ENCODE measurements around the gene BRIX1.

Gene BRIX1

GRCh38 chr5:34915856-34916192, 313 bp downstream of the BRIX1 start:
- Histone ChIP-seq H3K27me3 (ENCODE audit: low read length) (no peaks in the 10 kb centered on the region), H2AFZ (ENCODE audit: low read depth, low read length, severe bottlenecking) (peak overlapping the region; percentile 55), H3K36me3 (ENCODE audit: low read length) (peaks cover 51% of the 10 kb centered on the region), H3K4me2 (ENCODE audit: low read depth, low read length, poor library complexity, severe bottlenecking) (peak overlapping the region; percentile 99), H3K79me2 (ENCODE audit: insufficient read depth, low read length) (peaks cover 87% of the 10 kb centered on the region), H3K4me3 (ENCODE audit: insufficient read depth, low read length, poor library complexity, severe bottlenecking) (peak overlapping the region; percentile 97), H3K9me3 (ENCODE audit: insufficient read depth, low read length) (no peaks in the 10 kb centered on the region), H3K9ac (ENCODE audit: low read length) (peak overlapping the region; percentile 97), H4K20me1 (ENCODE audit: low read depth, low read length) (peaks cover 25% of the 10 kb centered on the region), H3K27ac (ENCODE audit: low read depth, low read length) (peak overlapping the region; percentile 80), H3K9me2 (replicated peaks; ENCODE audit: insufficient read depth, low read length) (no peaks in the 10 kb centered on the region), H3F3A (ENCODE audit: insufficient read depth) (peaks cover 25% of the 10 kb centered on the region)
- TF ChIP-seq CTCF (IDR thresholded peaks at IDR 0.05; ENCODE audit: insufficient read depth, low read length, poor library complexity, severe bottlenecking): no peak
- TF ChIP-seq EZH2phosphoT487 (conservative IDR thresholded peaks at IDR 0.05; ENCODE audit: low read length): no peak

GRCh38 chr5:34916518-34916917, 1.0 kb downstream of the BRIX1 start:
- Histone ChIP-seq H3K4me2 (ENCODE audit: low read depth, low read length, poor library complexity, severe bottlenecking) (peak overlapping the region; percentile 99), H3K27ac (ENCODE audit: low read depth, low read length) (peak overlapping the region; percentile 80)

DNA sequence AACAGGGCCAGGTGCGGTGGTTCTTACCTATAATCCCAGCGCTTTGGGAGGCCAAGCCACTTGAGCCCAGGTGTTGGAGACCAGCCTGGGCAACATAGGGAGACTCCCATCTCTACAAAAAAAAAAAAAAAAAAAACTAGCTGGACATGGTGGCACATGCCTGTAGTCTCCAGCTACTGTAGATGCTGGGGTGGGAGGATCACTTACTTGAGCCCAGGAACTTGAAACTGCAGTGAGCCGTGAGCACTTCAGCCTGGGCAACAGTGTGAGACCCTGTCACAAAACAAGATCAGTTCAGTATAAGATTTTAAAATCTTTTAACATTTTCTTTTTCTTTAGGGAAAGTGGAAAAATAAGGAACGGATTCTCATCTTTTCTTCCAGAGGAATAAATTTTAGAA, 2.5 kb downstream of the BRIX1 start:
- no peak overlapping the region for H2AFZ ChIP-seq (ENCODE audit: low read depth, low read length, severe bottlenecking)
- peak overlapping the region; percentile 97 for H3K4me3 ChIP-seq (ENCODE audit: insufficient read depth, low read length, poor library complexity, severe bottlenecking)
- no peaks in the 10 kb centered on the region for H3K9me3 ChIP-seq (ENCODE audit: insufficient read depth, low read length)
- H4K20me1 ChIP-seq (ENCODE audit: low read depth, low read length): peaks cover 30% of the 10 kb centered on the region
- H3K9ac ChIP-seq (ENCODE audit: low read length): peak overlapping the region; percentile 97
- peak overlapping the region; percentile 35; the same call in 1 of the 2 replicates for H3K27ac ChIP-seq (ENCODE audit: low read depth, low read length)
- H3K36me3 ChIP-seq (ENCODE audit: low read length): peaks cover 53% of the 10 kb centered on the region
- H3K27me3 ChIP-seq (ENCODE audit: low read length): no peaks in the 10 kb centered on the region
- H3F3A ChIP-seq (ENCODE audit: insufficient read depth): peaks cover 45% of the 10 kb centered on the region
- H3K9me2 ChIP-seq (replicated peaks; ENCODE audit: insufficient read depth, low read length): no peaks in the 10 kb centered on the region
- peaks cover 81% of the 10 kb centered on the region for H3K79me2 ChIP-seq (ENCODE audit: insufficient read depth, low read length)
- TF ChIP-seq EZH2phosphoT487 (conservative IDR thresholded peaks at IDR 0.05; ENCODE audit: low read length): no peak
- TF ChIP-seq CTCF (IDR thresholded peaks at IDR 0.05; ENCODE audit: insufficient read depth, low read length, poor library complexity, severe bottlenecking): no peak
- H3K4me2 ChIP-seq (ENCODE audit: low read depth, low read length, poor library complexity, severe bottlenecking): peak overlapping the region; percentile 99

More at GRCh38 chr5:34916518-34916917, 1.0 kb downstream of the BRIX1 start:
- H3K9ac ChIP-seq (ENCODE audit: low read length): peak overlapping the region; percentile 97
- peaks cover 51% of the 10 kb centered on the region for H3K36me3 ChIP-seq (ENCODE audit: low read length)
- no peak for TF ChIP-seq EZH2phosphoT487 (conservative IDR thresholded peaks at IDR 0.05; ENCODE audit: low read length)
- no peak for TF ChIP-seq CTCF (IDR thresholded peaks at IDR 0.05; ENCODE audit: insufficient read depth, low read length, poor library complexity, severe bottlenecking)
- H3K4me3 ChIP-seq (ENCODE audit: insufficient read depth, low read length, poor library complexity, severe bottlenecking): peak overlapping the region; percentile 97
- peaks cover 31% of the 10 kb centered on the region for H3F3A ChIP-seq (ENCODE audit: insufficient read depth)
- no peak overlapping the region for H2AFZ ChIP-seq (ENCODE audit: low read depth, low read length, severe bottlenecking)
- peaks cover 92% of the 10 kb centered on the region for H3K79me2 ChIP-seq (ENCODE audit: insufficient read depth, low read length)
- no peaks in the 10 kb centered on the region for H3K9me3 ChIP-seq (ENCODE audit: insufficient read depth, low read length)
- no peaks in the 10 kb centered on the region for H3K9me2 ChIP-seq (replicated peaks; ENCODE audit: insufficient read depth, low read length)
- H3K27me3 ChIP-seq (ENCODE audit: low read length): no peaks in the 10 kb centered on the region
- H4K20me1 ChIP-seq (ENCODE audit: low read depth, low read length): peaks cover 25% of the 10 kb centered on the region

Data from SU-DHL-6 (cell line).